T-helper 2 cell (primary cell): ENCODE data around the gene GSTT2.
A peak's percentile ranks its signal among the peaks of the same experiment; 100 is the strongest.
"Not testable (repeated sequence)": the region's sequence is repeated elsewhere in the genome, so short reads cannot be mapped to it uniquely, and the experiment has no call there.

ENCODE experiments used
- DNase-seq, 5 experiments: peaks; one replicate each; pipeline versions ENCODE4 v3.0.0 to v3.0.0-alpha.2; 2012 to 2022

The GSTT2 gene

DNA sequence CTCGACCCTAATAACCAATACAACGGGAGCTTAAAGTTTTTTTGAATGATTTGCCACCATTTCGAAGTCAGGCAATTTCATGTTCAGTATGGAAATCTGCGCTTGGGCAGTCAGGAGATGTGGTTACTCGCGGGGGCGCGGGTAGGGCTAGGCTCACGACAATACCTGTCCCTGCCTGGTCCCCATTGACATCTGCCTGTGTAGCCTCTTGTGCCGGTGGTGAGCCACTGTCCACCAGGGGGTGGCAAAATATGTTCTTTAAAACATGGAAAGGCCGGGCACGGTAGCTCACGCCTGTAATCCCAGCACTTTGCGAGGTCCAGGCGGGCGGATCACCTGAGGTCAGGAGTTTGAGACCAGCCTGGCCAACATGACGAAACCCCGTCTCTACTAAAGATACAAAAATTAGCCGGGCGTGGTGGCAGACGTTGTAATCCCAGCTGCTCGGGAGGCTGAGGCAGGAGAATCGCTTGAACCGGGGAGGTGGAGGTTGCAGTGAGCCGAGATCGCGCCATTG lies 5.0 kb upstream of the GSTT2 start:
- DNase-seq = not testable (repeated sequence)

DNA sequence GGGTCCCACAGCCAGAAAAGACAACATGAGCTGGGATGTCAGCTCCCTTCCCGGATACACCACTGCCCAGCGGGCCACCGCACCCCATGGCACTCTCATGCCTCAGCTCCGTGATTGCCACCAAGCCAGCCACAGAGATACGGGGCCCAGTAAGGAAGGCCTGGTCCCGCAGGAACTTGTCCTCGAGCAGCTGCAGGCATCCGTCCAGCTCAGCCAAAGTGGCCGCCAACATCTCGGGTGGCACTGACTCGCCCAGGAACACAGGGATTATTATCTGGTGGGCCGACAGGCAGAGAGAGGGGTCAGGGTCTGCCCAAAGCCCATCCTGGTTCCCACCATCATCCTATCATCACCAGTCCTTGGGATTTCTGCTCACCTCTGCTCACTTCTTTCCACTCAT lies 2.6 kb upstream of the GSTT2 start:
- not testable (repeated sequence) for DNase-seq

DNA sequence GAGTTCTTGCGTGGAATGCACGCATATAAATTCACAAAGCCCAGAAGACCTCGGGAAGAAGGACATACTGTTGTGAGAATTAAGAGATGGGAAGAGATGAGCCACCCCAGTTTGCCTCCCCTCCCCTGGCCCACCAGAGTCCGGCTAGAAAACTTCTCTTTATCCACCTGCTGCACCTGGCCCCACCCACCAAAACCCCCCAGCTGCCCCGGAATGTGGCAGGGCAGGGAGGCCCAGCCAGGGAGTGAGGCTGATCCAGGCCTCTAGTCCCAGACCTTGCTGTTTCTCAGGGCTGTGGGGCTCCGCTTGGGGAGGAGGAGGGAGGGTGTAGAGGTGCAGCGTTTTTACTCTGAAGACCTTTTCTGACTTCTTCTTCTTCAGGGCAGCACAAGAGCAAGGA lies 633 bp downstream of the GSTT2 start:
- not testable (repeated sequence) for DNase-seq

DNA sequence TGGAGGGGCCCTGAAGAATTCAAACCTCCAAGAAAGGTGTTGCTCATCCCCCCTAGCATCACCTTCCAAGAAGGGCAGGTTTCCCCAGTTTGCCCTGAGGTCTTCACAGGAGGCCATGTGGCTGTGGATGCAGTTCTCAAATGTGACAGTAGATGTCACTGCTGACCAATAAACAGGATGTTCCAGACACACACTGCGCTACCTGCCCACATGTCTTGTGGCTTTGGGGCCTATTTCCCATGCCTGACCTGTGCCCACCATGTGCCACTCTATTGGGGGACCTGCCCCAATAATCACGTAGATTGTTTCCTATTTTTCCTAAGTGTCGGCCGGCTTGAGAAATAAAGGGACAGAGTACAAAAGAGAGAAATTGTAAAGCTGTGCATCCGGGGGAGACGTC lies 4.5 kb downstream of the GSTT2 start:
- peak in 1 of 5 experiments; percentile 59 for DNase-seq

DNA sequence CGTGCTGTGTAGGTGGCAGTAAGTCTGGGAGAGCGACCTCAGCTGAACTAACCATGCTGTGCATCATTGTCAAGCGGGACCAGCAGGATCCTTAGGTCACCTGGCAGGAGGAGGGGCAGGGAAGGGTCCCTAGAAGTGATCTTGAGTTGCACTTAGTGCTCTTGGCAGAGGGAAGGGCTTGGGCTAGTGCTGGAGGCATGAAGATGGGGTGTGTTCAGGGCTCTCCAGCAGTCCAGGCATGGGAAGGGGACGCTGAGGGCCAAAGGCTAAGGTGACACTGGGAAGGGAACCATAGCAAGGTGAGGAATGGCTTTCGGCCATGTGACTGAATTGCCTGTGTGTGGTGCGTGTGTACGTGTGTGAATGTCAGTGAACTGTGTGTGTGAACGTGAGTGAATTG lies 6.2 kb downstream of the GSTT2 start:
- DNase-seq = not testable (repeated sequence)

DNA sequence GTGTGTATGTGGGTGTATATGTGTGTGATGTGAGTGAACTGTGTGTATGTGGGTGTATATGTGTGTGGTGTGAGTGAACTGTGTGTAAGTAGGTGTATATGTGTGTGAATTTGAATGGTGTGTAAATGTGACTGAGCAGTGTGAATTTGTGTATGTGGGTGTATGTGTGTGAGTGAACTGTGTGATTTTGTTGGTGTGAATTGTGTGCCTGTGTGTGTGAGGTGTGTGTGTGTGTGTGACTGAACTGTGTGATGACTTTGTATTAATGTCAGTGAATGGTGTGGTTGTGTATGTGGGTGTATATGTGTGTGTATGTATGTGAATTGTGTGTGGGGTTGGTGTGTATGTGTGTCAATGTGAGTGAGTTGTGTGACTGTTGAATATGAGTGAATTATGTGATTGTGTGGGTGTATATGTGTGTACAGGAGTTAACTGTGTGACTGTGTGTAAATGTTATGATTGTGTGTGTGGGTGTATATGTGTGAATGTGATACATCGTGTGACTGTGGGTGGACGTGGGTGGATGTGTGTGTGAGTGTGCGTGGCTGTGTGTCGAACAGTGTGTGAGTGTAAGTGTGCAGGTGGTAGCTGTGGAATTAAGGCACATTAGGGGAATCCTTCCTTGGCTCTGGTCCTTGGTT lies 6.7 kb downstream of the GSTT2 start:
- DNase-seq = not testable (repeated sequence)

DNA sequence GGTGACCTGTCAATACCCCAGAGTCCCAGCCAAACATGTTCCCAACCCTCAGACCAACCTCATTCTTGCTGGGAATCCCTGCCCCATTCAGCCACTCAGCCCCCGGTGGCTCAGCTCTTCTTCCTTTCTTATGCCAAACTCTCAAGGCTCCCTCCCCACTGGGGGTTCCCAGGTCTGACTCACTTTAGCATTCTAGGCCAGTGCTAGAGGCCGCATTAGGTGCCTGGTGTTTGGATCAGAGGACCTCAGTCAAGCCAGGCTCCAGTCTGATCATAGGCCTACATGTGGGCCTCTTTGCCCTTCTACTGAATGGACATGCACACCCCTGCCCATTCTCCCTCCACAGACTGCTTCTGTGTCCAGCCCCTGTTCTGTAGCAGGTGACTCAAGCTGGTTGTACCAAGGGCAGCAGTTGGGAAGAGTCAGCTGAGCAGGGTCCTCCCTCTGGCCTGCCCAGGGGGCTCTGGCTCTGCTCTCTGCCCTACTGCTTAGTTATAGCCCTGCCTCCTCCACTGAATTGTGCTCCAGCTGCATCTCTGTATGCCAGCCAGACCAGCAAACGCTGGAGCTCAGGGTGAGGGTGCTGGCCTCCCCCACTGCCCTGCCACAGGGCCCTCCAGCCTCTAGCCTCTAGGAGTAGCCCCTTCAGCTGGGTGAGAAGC lies 9.8 kb downstream of the GSTT2 start:
- DNase-seq = not testable (repeated sequence)

DNA sequence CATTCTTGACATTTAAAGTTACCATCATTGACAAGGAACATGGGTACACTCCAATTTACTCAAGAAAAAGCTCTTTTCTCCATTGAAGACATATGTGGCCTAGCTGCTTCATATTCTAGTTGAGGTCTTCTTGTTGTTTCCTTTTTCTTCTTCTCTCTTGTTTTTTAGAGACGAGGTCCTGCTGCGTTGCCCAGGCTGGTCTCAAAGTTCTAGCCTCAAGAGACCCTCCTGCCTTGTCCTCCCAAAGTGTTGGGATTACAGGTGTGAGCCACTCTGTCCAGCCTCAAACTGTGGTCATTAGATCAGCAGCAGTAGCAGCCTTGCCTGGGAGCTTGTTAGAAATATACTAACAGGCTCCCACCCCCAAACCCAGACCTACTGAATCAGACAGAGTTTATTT lies 13.1 kb downstream of the GSTT2 start:
- not testable (repeated sequence) for DNase-seq

DNA sequence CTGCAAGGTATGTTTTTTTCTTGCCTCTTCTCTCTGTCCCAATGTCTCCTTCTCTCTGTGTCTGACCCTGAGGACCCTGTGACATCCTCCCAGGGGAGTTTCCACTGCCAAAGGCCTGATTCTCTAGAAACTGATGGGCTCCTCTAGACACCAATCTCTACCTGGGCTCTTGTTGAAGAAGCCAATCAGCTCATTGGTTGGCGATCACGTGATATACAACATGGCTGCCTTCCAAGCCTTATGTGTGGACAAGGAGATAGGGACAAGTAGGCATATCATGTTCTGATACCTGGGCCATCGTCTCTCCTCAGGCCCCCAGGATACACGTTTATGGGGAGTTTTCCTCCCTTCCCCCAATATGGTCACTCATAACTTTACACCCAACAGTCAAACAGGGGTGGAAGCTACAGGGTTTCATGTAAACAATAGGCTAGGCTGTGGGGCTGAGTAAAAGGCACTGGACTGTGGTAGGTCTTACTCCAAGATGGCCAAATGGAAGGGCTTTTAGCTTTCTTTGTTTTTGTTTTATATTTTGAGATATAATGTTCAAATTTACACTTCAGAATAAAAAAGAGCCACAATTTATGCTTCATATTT lies 13.7 kb downstream of the GSTT2 start:
- DNase-seq = not testable (repeated sequence)

DNA sequence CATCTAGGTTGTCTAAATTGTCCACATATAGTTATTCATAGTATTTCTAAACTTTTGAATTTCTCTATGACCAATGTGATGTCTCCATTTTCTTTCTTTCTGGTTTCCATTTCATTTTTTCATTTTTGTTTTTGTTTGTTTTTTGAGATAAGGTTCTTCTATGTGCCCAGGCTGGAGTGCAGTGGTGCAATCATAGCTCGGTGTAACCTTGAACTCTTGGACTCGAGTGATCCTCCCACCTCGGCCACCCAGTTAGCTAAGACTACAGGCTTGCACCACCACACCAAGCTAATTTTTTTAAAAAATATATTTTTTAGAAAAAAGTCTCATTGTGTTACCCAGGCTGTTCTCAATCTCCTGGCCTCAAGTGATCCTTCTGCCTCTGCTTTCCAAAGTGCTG lies 17.2 kb downstream of the GSTT2 start:
- DNase-seq = no peak

DNA sequence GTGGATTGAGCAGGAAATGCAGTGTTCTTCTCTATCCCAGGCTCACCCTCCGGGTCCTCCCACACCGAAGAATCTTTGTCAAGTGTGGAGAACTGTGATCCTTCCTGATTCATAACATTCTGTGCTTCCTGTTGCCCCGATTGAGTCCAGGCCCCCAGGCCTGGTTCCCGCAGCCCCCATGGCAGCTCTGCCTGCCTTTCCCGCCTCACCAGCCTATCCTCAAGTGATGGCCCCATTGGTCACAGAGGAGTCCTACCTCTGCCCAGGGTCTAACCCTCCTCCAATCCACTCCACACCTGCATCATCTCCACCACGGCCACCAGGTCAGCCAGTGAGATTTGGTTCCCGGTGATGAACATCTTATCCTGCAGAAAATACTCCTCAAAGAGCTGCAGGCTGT lies 19.8 kb downstream of the GSTT2 start:
- not testable (repeated sequence) for DNase-seq

DNA sequence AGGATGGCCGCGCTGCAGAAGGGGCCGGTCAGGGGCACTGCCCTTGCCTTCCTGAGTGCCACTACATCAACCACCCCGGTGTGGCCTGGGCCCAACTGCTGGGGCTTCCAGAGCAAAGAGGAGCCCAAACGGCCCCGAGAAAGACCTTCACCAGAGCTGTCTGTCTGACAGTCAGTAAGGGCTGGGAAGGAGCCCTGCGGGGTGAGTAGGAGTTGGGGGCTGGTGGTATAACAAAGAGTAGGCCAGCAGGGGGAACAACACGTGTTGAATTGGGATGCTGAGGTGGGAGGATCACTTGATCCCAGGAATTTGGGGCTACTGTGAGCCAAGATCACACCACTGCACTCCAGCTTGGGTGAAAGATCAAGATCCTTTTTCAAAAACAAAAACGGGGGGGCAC lies 21.4 kb downstream of the GSTT2 start:
- no peak for DNase-seq

DNA sequence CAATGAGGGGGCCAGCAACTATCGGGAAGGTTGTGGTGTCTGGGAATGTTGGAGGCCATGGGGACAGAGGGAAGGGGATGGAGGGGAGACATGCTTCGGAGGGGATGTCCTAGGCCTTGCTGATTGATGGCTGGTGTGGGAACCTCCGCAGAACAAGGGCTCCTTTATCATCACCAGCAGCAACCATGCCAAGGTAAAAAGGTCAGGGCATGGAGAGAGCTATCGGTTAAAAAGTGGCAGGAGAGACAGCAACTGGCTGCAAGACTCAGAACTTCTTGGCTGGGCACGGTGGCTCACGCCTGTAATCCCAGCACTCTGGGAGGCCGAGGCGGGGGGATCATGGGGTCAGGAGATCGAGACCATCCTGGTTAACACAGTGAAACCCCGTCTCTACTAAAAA lies 22.3 kb downstream of the GSTT2 start:
- no peak for DNase-seq

DNA sequence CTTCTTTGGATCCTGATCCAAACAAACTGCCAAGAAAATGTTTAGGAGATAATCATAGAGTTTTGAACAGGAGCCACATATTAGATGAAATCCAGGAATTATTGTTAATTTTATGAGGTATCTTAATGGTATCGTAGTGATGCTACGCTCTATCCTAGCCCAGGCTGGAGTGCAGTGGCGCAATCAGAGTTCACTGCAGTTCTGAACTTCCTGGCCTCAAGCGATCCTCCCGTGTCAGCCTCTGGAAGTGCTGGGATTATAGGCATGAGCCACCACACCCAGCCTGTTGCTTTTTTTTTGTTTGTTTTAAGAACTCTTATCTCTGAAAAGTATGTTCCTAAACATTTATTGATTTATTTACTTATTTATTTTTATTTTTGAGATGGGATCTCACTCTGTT lies 22.9 kb downstream of the GSTT2 start:
- no peak for DNase-seq

DNA sequence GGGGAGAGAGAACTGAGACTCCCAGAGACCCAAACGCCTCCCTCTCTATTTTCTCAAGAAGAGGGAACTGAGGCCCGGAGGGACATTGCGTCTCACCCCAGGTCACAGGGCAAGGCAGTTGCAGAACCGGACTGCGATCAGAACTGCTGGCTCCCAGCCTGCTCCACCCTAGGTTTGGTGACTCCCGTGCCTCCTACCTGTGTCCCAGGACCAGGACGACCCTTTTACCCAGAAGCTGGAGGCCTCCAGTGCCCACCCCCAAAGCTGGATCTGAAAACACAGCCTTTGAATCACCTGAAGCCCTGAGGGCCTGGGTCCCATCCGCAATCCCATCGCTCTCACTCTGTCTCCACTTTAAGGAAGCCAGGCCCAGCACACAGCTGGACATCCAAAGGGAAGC lies 24.0 kb downstream of the GSTT2 start:
- DNase-seq = no peak

DNA sequence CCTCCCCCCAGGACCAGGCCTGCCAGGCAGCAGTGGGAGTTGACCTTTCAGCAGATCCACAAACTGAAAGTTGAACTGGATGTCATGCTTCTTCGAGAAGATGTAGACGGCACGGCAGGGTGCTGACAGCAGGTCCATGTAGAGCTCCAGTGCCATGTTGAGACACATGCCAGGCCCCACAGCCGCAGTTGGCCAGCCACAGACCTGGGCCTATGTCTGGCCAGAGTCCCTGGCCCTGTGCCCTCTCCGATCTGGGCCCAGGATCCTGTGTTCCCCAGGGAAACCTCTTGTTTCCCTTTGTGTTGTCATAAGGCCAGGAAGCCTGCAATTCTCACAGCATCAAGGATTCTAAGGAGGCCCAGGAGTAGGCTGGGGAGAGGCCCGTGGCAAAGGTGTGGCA lies 25.3 kb downstream of the GSTT2 start, which contains the start of gene GSTT4:
Gene GSTT4, minus strand, starts transcription at position 253 of the 400 bp plus-strand sequence. Its CDS starts 97 bp downstream, at position 156.
- DNase-seq = no peak

DNA sequence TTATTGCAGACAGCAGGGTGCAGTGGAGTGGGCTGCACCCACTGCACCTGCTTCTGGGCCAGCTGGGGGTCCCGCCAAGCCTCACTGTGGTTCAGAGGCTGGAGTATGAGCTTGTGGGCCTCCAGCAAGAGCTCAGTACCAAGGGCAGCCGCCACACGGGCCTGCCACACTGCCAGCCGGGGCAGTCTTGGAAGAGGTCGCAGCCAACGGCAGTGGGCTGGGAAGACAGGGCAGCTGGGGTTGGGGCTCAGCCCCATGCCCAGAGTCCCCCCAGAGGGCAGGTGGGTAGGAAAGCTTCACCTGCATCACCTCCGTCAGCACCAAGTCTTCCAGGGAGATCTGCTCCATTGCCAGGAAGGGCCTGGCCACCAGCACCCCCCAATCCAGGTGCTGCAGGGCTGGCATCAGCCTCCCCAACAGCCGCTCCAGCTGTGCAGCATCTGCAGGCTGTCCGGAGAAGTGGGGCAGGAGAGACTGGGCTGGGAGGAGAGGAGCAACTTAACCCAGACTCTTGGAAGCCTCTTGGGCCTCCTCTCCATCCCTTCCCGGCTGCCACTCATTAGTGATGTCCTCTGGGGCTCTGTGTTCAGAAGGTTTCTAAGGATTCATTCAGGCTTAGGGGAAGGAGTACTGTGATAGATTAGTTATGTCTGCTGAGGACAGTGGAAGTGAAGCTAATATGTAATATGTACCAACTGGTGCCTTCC lies 26.4 kb downstream of the GSTT2 start:
- no peak for DNase-seq

DNA sequence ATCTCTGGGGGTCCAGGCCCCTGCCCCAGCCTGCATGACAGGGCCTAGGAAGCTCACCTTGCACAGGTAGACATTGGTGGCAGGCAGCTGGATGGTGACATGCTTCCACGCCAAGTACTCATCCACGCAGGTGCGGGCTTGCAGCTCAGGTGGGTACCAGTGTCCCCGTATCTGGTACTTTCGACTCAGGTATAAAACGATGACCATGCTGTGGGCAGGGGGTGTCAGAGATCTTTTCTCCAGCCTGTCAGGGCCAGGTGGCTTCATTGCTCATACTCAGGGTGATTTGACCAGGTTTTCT lies 26.9 kb downstream of the GSTT2 start:
- no peak for DNase-seq

DNA sequence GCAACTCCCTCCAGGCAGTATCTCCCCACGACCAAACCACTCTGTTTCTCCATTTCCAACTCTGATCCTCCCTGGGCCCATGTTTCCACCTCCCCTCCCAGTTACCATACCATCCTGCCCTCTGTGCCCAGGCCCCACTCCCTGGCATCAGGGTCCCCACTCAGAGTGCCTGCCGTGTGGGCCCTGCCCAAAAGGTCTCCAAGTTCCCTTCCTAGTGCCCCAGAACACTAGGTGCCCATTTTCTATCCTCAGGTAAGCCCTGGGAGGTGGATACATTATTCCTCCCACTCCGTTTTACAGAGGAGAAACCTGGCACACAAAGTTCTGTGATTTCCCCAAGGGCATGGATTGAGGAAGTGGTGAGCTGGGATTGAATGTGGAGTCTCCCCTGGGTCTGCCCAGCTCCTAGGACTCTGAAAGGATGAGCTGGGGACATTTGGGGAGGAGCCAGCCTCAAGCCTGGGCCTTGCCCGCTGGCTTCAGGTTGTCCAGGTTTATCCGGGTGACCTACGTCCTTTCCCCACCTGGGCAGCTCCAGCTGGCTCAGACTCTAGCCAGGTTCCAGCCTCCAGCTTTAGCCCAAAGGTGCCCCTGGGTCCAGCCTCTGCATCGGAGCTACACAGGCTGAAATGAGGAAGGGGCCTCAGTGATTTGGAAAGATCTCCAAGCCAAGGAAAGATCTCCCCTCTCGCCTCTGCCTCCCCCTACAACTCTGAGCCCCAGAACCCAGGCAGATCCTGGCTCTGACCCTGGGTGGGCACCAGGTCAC lies 27.5 kb downstream of the GSTT2 start:
- DNase-seq = no peak

DNA sequence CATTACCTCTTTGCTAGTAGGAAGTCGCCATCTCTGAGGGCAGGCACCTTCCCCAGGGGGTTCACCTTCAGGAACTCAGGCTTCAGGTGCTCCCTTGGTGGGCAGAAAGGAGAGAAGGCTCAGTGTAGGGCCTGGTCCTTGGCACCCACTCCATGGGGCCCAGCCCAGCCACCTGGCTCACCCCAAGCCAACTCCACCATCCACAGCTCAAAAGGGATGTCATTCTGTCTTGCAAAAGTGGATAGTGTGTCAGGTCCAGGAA lies 28.0 kb downstream of the GSTT2 start:
- no peak for DNase-seq

DNA sequence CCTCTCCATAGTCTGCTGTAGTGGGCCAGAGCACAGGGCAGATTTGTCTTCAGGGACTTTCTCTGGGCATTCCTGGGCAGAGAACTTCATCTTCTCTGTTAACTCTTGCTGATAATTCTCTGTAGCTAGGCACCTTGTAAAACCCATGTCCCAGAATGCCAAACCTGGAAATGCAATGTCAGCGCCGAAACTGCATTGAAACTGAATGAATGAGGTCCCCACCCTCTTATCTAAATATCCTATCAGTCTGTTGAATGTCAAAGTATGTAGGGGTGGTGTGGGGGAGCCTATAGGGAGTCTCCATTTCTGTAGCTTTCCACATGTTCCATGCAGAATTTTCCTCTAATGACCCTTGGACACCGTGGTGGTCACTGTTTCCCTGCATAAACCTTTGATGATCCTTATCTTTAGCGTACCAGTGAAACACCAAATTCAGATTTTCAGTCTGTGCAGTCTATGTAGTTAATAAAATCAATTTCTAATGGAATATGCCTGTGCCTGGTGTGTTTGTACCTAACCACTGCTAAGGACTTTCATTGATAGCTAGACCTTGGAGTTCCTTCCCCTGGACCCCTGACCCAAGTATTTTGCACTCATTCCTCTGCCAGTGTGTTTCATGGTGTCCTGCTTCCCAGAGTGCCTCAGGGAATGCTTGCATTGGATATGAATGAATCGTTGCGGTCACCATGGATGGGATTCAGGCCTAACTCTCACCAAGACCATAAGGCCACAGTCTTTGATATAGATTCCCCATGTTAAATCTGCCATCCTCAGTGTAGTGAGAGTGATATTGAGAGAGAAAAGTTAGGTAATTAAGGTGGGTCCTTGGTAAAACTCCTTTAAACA lies 28.7 kb downstream of the GSTT2 start:
- DNase-seq = no peak
